ENCODE measurements around the gene HOXC10.

- no peak for TF ChIP-seq CTCF (IDR thresholded peaks at IDR 0.05)
- peak; percentile 6 for TF ChIP-seq EZH2 (IDR thresholded peaks at IDR 0.05; ENCODE audit: borderline replicate concordance, insufficient read depth, low read depth, low read length, poor library complexity, severe bottlenecking)
Measured at GRCh38 chr12:53974084-53975063, 10.6 kb upstream of the HOXC10 start, which contains the start of gene HOTAIR.
